GM18498 (cell line): ENCODE data around the gene DCST1.

Source experiments
- ATAC-seq: cut with Tn5 transposase; IDR thresholded peaks from one replicate; pipeline ENCODE4 v1.9.1; 2021; ENCODE audit warnings: mild to moderate bottlenecking, moderate library complexity; ENCODE audit not compliant: unreplicated experiment

Gene DCST1

GRCh38 chr1:155083865-155084721 is 50.5 kb downstream of the DCST1 start:
- peak; percentile 1 for ATAC-seq

DNA sequence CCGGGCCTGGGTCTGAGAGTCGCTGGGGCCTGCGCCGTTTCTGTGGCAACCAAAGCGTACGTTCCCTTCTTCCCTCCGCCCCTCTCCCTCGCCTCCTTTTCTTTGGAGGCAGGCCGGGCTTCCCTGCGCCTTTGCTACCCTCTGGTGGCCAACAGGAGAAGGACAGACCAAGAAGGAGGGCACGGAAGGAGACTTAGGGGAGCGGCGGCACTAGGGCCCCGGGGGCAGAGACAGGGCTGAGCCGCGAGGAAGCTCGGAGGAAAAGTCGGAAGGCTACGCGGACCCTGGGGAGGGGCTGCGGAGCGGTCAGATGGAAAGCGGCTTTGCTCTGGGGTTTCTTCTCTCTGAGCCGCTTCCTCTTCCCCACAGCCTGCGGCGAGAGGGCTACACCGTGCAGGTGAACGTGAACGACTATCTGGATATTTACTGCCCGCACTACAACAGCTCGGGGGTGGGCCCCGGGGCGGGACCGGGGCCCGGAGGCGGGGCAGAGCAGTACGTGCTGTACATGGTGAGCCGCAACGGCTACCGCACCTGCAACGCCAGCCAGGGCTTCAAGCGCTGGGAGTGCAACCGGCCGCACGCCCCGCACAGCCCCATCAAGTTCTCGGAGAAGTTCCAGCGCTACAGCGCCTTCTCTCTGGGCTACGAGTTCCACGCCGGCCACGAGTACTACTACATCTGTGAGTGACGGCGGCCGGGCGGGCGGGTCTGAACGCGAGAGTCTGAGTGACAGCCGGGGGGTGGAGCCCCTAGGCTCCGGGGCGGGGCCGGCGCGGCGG is 51.3 kb downstream of the DCST1 start:
- ATAC-seq: peak; percentile 79

- ATAC-seq: no peak
These were observed 52.0 kb downstream of the DCST1 start for GRCh38 chr1:155085504-155086127.

DNA sequence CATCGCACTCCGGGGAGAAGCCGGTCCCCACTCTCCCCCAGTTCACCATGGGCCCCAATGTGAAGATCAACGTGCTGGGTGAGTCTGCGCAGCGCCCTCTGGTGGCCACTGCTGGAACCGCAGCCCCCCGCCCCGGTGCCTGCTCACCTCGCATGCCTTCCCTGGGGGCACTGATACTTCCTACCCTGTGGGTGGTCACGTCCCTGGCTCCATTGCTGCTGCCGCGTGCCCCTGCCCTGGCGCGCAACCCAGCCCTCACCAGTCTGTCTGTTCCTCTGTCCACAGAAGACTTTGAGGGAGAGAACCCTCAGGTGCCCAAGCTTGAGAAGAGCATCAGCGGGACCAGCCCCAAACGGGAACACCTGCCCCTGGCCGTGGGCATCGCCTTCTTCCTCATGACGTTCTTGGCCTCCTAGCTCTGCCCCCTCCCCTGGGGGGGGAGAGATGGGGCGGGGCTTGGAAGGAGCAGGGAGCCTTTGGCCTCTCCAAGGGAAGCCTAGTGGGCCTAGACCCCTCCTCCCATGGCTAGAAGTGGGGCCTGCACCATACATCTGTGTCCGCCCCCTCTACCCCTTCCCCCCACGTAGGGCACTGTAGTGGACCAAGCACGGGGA is 52.6 kb downstream of the DCST1 start:
- ATAC-seq: no peak

- ATAC-seq: no peak
These were observed 53.4 kb downstream of the DCST1 start for GRCh38 chr1:155086856-155087535.

DNA sequence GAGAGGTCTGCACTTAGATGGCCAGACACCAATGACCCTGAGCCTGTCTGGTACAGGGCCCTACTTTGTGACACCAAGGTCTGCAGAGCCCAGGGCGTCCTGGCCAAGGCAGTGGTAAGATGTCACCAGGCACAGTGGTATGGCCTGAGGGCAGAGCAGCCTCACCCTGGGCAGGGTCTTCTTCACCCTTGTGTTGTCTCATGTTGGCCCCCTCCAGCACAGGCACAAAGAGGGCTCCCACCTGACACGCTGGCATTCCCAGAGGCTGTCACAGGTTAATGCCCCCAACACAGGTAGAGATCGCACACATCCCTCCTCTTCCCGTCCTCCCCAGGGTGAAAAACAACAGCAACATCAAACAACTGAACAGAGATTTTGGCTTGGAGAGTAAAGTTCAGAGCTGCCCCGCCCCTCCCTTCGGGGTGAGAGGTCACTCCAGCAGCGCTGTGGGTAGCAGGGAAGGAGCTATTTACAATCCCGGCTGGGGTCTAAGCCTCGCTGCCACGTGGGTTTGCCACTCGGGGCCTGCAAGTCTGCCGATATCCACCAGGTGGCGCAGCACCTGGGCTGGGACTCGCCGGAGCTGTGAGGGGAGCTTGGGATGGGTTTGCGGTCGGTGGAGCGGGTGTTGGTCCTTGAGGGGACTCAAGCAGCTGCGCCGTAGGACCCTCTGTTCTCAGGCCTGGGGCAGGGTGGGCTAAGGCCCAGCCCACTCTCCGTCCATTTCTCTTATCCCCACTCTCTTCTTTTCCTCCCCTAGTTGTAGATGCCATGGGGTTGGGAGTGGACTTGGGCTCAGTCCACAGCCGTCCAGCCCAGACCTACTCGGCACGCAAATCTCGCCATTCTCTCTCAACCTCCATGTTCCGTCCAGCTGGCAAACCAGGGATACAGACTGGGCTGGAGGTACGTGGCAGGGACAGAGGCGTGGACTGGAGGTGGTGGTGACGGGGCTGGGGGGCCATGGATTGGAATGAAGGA is 57.7 kb downstream of the DCST1 start:
- ATAC-seq: no peak

GRCh38 chr1:155092131-155092530 is 58.5 kb downstream of the DCST1 start:
- ATAC-seq: no peak

DNA sequence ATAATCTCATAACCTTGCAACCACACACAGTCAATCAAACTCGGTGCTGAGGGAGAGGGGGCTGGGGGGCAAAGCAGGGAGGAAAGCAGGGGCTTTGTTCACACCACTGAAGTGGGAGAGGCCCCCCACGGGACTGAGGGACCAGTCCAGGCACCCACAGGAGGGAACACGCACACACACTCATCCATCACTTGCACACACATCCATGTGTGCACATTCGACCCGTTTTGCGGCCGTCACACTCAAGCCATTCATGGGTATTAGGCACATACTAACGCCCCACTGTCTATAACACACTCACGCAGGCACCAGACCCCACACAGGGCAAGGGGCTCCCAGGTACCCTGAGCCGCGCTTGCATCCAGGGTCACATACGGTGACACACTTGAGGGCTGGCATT is 59.0 kb downstream of the DCST1 start:
- ATAC-seq: no peak

GRCh38 chr1:155093911-155094621 is 60.4 kb downstream of the DCST1 start:
- no peak for ATAC-seq

DNA sequence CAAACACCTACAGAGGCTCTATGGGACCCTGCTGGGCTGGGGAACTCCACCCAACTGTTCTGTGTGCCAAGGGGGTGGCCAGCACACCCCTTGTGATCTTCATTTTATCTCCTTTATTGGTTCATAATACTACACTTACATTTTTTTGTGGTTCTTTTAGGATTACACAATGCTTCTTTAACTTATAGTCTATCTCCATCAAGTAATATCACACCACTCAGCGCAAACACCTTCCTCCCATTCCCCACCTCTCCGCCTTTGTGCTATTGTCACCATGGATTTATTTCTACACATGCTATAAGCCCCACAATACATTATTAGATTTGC is 61.0 kb downstream of the DCST1 start:
- no peak for ATAC-seq

- no peak for ATAC-seq
These were observed 65.7 kb downstream of the DCST1 start for GRCh38 chr1:155099331-155099730.
